ENCODE data around the gene TPO.

GRCh38 chr2:1494906-1495305, 81.6 kb downstream of the TPO start:
- TF ChIP-seq, protein P1, sequence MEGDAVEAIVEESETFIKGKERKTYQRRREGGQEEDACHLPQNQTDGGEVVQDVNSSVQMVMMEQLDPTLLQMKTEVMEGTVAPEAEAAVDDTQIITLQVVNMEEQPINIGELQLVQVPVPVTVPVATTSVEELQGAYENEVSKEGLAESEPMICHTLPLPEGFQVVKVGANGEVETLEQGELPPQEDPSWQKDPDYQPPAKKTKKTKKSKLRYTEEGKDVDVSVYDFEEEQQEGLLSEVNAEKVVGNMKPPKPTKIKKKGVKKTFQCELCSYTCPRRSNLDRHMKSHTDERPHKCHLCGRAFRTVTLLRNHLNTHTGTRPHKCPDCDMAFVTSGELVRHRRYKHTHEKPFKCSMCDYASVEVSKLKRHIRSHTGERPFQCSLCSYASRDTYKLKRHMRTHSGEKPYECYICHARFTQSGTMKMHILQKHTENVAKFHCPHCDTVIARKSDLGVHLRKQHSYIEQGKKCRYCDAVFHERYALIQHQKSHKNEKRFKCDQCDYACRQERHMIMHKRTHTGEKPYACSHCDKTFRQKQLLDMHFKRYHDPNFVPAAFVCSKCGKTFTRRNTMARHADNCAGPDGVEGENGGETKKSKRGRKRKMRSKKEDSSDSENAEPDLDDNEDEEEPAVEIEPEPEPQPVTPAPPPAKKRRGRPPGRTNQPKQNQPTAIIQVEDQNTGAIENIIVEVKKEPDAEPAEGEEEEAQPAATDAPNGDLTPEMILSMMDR (IDR thresholded peaks at IDR 0.05): no peak
- TF ChIP-seq SIN3A (IDR thresholded peaks at IDR 0.05; ENCODE audit: borderline replicate concordance, insufficient read depth, low read depth, low read length): no peak

All from Panc1 (cell line).